Skeletal muscle tissue (tissue), 4 donors: ENCODE measurements around the gene ITGA2. TPM values are rescaled to one million over a fixed set of nuclear protein-coding genes. Genes with fewer than 3 reads are reported as not detected.

Experiments used
- H3K27ac ChIP-seq: one replicate; pipeline ENCODE4 v1.7.0; 2013; ENCODE audit warnings: mild to moderate bottlenecking, low read depth, low read length, inconsistent platforms
- H3K27me3 ChIP-seq, 3 donors: one replicate each; pipeline ENCODE4 v1.7.0; 2013; ENCODE audit warnings: low read length in 3 of 3; ENCODE audit not compliant: control insufficient read depth in 3 of 3, insufficient read depth in 3 of 3
- H3K36me3 ChIP-seq, 3 donors: one replicate each; pipeline ENCODE4 v1.7.0; 2013; ENCODE audit warnings: low read length in 3 of 3; ENCODE audit not compliant: control insufficient read depth in 3 of 3, insufficient read depth in 3 of 3
- H3K4me1 ChIP-seq, 3 donors: one replicate each; pipeline ENCODE4 v1.7.0; 2013; ENCODE audit warnings: low read length in 3 of 3, mild to moderate bottlenecking in 3 of 3; ENCODE audit not compliant: control insufficient read depth in 3 of 3, insufficient read depth in 3 of 3
- H3K4me3 ChIP-seq, 3 donors: one replicate each; pipeline ENCODE4 v1.7.0; 2013; ENCODE audit warnings: low read length in 3 of 3
- H3K9ac ChIP-seq, 3 donors: one replicate each; pipeline ENCODE4 v1.7.0; 2013; ENCODE audit warnings: low read length in 3 of 3, mild to moderate bottlenecking in 3 of 3, moderate library complexity in 2 of 3, low read depth in 1 of 3
- H3K9me3 ChIP-seq, 3 donors: one replicate each; pipeline ENCODE4 v1.7.0; 2013; ENCODE audit warnings: low read length in 3 of 3; ENCODE audit not compliant: control insufficient read depth in 3 of 3
- total RNA-seq: library from RNA; depleted of rRNA; stranded (reverse); fragments of >200 nt; gene quantifications from one replicate; pipeline ENCODE4 v1.2.3, GENCODE V29; 2014
- donor health status: Osteomylitis.

ITGA2 gene
- total RNA-seq, 1 donor from 2014 or later = 15.7 TPM

GRCh38 chr5:53041740-53042139 is 52.6 kb downstream of the ITGA2 start:
- Histone ChIP-seq H3K36me3 (no peaks in the 10 kb centered on the region), H3K9me3 (no peaks in the 10 kb centered on the region), H3K27me3 (no peaks in the 10 kb centered on the region), H3K9ac (no peak overlapping the region), H3K27ac (no peak overlapping the region), H3K4me3 (no peak overlapping the region), H3K4me1 (peaks cover 2 to 11% (median 11%) of the 10 kb centered on the region in 3 donors)

GRCh38 chr5:53045263-53045662 is 56.1 kb downstream of the ITGA2 start:
- Histone ChIP-seq H3K27me3 (no peaks in the 10 kb centered on the region), H3K27ac (no peak overlapping the region), H3K9ac (no peak overlapping the region), H3K36me3 (no peaks in the 10 kb centered on the region), H3K9me3 (no peaks in the 10 kb centered on the region), H3K4me1 (no peaks in the 10 kb centered on the region), H3K4me3 (no peak overlapping the region)

GRCh38 chr5:53048248-53048647 is 59.1 kb downstream of the ITGA2 start:
- H3K9ac ChIP-seq = no peak overlapping the region
- H3K4me1 ChIP-seq = no peaks in the 10 kb centered on the region
- H3K4me3 ChIP-seq = no peak overlapping the region
- no peaks in the 10 kb centered on the region for H3K36me3 ChIP-seq
- no peaks in the 10 kb centered on the region for H3K9me3 ChIP-seq
- H3K27me3 ChIP-seq = no peaks in the 10 kb centered on the region
- no peak overlapping the region for H3K27ac ChIP-seq

- Histone ChIP-seq H3K4me3 (no peak overlapping the region), H3K9ac (no peak overlapping the region)
These were observed 63.3 kb downstream of the ITGA2 start for GRCh38 chr5:53052499-53052898.

GRCh38 chr5:53053364-53053763 is 64.2 kb downstream of the ITGA2 start:
- H3K4me1 ChIP-seq = no peaks in the 10 kb centered on the region
- H3K4me3 ChIP-seq = no peak overlapping the region
- no peak overlapping the region for H3K9ac ChIP-seq
- no peak overlapping the region for H3K27ac ChIP-seq
- no peaks in the 10 kb centered on the region for H3K36me3 ChIP-seq
- no peaks in the 10 kb centered on the region for H3K27me3 ChIP-seq
- H3K9me3 ChIP-seq = no peaks in the 10 kb centered on the region

More at GRCh38 chr5:53052499-53052898, 63.3 kb downstream of the ITGA2 start:
- no peaks in the 10 kb centered on the region for H3K27me3 ChIP-seq
- no peaks in the 10 kb centered on the region for H3K9me3 ChIP-seq
- H3K4me1 ChIP-seq = no peaks in the 10 kb centered on the region
- no peaks in the 10 kb centered on the region for H3K36me3 ChIP-seq
- H3K27ac ChIP-seq = no peak overlapping the region

GRCh38 chr5:53055365-53055764 is 66.2 kb downstream of the ITGA2 start:
- Histone ChIP-seq H3K4me1 (no peaks in the 10 kb centered on the region), H3K27ac (no peak overlapping the region), H3K4me3 (no peak overlapping the region), H3K9ac (no peak overlapping the region), H3K27me3 (no peaks in the 10 kb centered on the region), H3K9me3 (no peaks in the 10 kb centered on the region), H3K36me3 (no peaks in the 10 kb centered on the region)

- no peaks in the 10 kb centered on the region for H3K4me1 ChIP-seq
- H3K27me3 ChIP-seq = no peaks in the 10 kb centered on the region
- no peak overlapping the region for H3K27ac ChIP-seq
- no peaks in the 10 kb centered on the region for H3K36me3 ChIP-seq
- H3K9me3 ChIP-seq = no peaks in the 10 kb centered on the region
- no peak overlapping the region for H3K4me3 ChIP-seq
- no peak overlapping the region for H3K9ac ChIP-seq
These were observed 70.1 kb downstream of the ITGA2 start for GRCh38 chr5:53059281-53059680.

- Histone ChIP-seq H3K9me3 (no peaks in the 10 kb centered on the region), H3K4me3 (no peak overlapping the region), H3K36me3 (no peaks in the 10 kb centered on the region), H3K4me1 (no peaks in the 10 kb centered on the region), H3K27ac (no peak overlapping the region), H3K27me3 (no peaks in the 10 kb centered on the region), H3K9ac (no peak overlapping the region)
These were observed 74.0 kb downstream of the ITGA2 start for GRCh38 chr5:53063176-53063575.

- no peak overlapping the region for H3K9ac ChIP-seq
- no peaks in the 10 kb centered on the region for H3K27me3 ChIP-seq
- no peaks in the 10 kb centered on the region for H3K36me3 ChIP-seq
- H3K4me3 ChIP-seq = no peak overlapping the region
- no peaks in the 10 kb centered on the region for H3K9me3 ChIP-seq
- H3K27ac ChIP-seq = no peak overlapping the region
- H3K4me1 ChIP-seq = no peaks in the 10 kb centered on the region
These were observed 74.6 kb downstream of the ITGA2 start for GRCh38 chr5:53063791-53064190.

GRCh38 chr5:53066088-53066487 is 76.9 kb downstream of the ITGA2 start:
- Histone ChIP-seq H3K9me3 (no peaks in the 10 kb centered on the region), H3K9ac (no peak overlapping the region), H3K4me3 (no peak overlapping the region), H3K27ac (no peak overlapping the region), H3K4me1 (no peaks in the 10 kb centered on the region), H3K36me3 (no peaks in the 10 kb centered on the region), H3K27me3 (no peaks in the 10 kb centered on the region)

GRCh38 chr5:53067641-53068040 is 78.5 kb downstream of the ITGA2 start:
- no peaks in the 10 kb centered on the region for H3K4me1 ChIP-seq
- H3K27ac ChIP-seq = no peak overlapping the region
- H3K36me3 ChIP-seq = no peaks in the 10 kb centered on the region
- no peaks in the 10 kb centered on the region for H3K27me3 ChIP-seq
- H3K9ac ChIP-seq = no peak overlapping the region
- H3K9me3 ChIP-seq = no peaks in the 10 kb centered on the region
- no peak overlapping the region for H3K4me3 ChIP-seq
